ENCODE measurements around the gene RMI2. TPM values are rescaled to one million over a fixed set of nuclear protein-coding genes. Genes with fewer than 3 reads are reported as not detected.

Gene RMI2
- total RNA-seq, 2 donors from 2014 or later, result 12.0 to 46.3 TPM

- Histone ChIP-seq H3K9me3 (no peaks in the 10 kb centered on the region), H3K9ac (ENCODE audit: low read depth in 2 of 2, low read length in 2 of 2) (no peak overlapping the region), H3K36me3 (no peaks in the 10 kb centered on the region), H3K27me3 (no peaks in the 10 kb centered on the region), H3K4me1 (no peaks in the 10 kb centered on the region), H3K27ac (no peak overlapping the region), H3K4me3 (no peak overlapping the region)
- TF ChIP-seq CTCF (IDR thresholded peaks at IDR 0.05), result no peak
- no peak for DNase-seq
- intact Hi-C loops (cut with DNase I), result no loop called here
Measured at GRCh38 chr16:11302977-11303376, 42.3 kb upstream of the RMI2 start.

GRCh38 chr16:11303405-11304138 lies 41.7 kb upstream of the RMI2 start:
- intact Hi-C loops (cut with DNase I), result no loop called here
- no peak overlapping the region for H3K4me3 ChIP-seq

GRCh38 chr16:11306381-11306780 lies 38.9 kb upstream of the RMI2 start:
- no peak for TF ChIP-seq CTCF (IDR thresholded peaks at IDR 0.05)
- Histone ChIP-seq H3K27ac (no peak overlapping the region), H3K9ac (ENCODE audit: low read depth in 2 of 2, low read length in 2 of 2) (no peak overlapping the region), H3K27me3 (no peaks in the 10 kb centered on the region), H3K36me3 (no peaks in the 10 kb centered on the region), H3K4me1 (peaks cover 8% of the 10 kb centered on the region), H3K9me3 (no peaks in the 10 kb centered on the region), H3K4me3 (no peak overlapping the region)
- no peak for DNase-seq
- intact Hi-C loops (cut with DNase I), result no loop called here

More at GRCh38 chr16:11303405-11304138, 41.7 kb upstream of the RMI2 start:
- Histone ChIP-seq H3K27me3 (no peaks in the 10 kb centered on the region), H3K36me3 (no peaks in the 10 kb centered on the region), H3K4me1 (peaks cover 4% of the 10 kb centered on the region), H3K27ac (no peak overlapping the region), H3K9me3 (no peaks in the 10 kb centered on the region), H3K9ac (ENCODE audit: low read depth in 2 of 2, low read length in 2 of 2) (no peak overlapping the region)
- no peak for TF ChIP-seq CTCF (IDR thresholded peaks at IDR 0.05)
- DNase-seq, result no peak

GRCh38 chr16:11306997-11307638 lies 38.1 kb upstream of the RMI2 start:
- H3K9ac ChIP-seq (ENCODE audit: low read depth in 2 of 2, low read length in 2 of 2), result no peak overlapping the region
- intact Hi-C loops (cut with DNase I), result no loop called here
- H3K36me3 ChIP-seq, result no peaks in the 10 kb centered on the region
- H3K27ac ChIP-seq, result peak overlapping the region; percentile 22
- no peak overlapping the region for H3K4me3 ChIP-seq
- no peaks in the 10 kb centered on the region for H3K9me3 ChIP-seq
- DNase-seq, result no peak
- no peak for TF ChIP-seq CTCF (IDR thresholded peaks at IDR 0.05)
- no peaks in the 10 kb centered on the region for H3K27me3 ChIP-seq
- H3K4me1 ChIP-seq, result peaks cover 8% of the 10 kb centered on the region

- Histone ChIP-seq H3K36me3 (no peaks in the 10 kb centered on the region), H3K4me1 (peaks cover 10% of the 10 kb centered on the region), H3K27ac (no peak overlapping the region), H3K27me3 (no peaks in the 10 kb centered on the region), H3K9ac (ENCODE audit: low read depth in 2 of 2, low read length in 2 of 2) (no peak overlapping the region), H3K4me3 (no peak overlapping the region), H3K9me3 (no peaks in the 10 kb centered on the region)
- TF ChIP-seq CTCF (IDR thresholded peaks at IDR 0.05), result no peak
- intact Hi-C loops (cut with DNase I), result no loop called here
- DNase-seq, result no peak
Measured at GRCh38 chr16:11307639-11308492, 37.4 kb upstream of the RMI2 start.
